NK-92 (cell line): ENCODE results near the gene LY6G5C.

Experiments used
- DNase-seq: peaks from one replicate; lab custom pipeline; 2025; ENCODE audit not compliant: unreplicated experiment; lab: John Stamatoyannopoulos, UW

Gene LY6G5C

GRCh38 chr6:31642798-31643570, 37.9 kb downstream of the LY6G5C start:
- DNase-seq = no peak

- DNase-seq = no peak
Measured at GRCh38 chr6:31641370-31641769, 39.5 kb downstream of the LY6G5C start.

DNA sequence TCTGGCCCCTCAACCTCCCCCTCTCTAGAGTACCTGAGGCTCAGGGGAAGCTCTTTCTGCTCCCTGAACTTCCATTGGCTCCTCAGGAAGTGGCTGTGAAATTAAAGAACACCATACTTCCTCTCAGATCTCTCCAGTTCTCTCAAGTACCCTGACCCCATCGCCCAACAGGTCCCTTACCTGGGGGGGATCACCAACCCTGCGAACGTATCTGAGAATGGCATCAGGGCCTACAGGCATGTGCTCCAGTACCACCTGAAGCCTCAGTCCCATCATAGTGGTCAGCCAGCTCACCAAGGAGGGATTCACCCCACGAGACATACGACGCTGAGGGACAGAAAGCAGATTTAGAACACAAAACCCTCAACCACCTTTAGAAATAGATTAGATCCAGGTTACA, 40.3 kb downstream of the LY6G5C start:
- no peak for DNase-seq

DNA sequence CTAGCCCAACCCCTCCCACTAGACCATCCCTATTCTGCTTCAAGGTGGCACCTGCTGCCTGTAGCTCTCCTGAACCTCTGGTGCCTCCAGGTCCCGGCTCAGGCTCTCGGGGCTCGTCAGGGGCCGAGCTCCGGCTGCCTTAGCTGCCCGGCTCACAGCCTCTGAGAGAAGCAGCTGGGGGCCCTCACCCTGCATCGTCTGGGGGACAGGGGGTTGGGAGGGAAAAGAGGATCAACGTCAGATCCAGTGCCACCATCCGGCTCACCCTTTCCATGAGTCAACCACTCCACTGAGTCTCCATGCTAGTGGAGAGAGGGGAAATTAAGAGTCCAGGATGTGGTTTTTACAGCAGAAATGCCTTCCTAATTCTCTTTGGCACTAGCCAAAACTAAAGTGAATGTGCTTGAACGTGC, 41.4 kb downstream of the LY6G5C start:
- DNase-seq = no peak

DNA sequence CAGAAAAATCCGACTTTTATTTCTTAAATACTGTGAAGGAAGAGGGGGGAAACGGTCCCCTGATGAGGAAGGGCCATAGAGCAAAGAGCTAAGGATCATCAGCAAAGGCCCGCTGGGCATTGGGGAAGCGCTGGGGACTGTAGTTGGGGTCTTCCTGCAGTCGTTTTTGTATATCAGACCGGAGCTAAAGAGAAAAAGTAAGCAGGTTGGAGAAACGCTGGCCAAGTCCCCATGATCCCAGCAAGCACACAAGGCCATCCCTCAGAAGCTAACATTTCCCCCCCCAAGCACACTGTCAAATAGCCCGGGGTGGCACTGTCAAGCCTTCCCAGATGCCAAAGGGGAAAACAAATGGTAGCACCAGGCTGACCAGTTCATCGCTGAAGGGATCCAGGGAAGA, 41.8 kb downstream of the LY6G5C start:
- DNase-seq = no peak

DNA sequence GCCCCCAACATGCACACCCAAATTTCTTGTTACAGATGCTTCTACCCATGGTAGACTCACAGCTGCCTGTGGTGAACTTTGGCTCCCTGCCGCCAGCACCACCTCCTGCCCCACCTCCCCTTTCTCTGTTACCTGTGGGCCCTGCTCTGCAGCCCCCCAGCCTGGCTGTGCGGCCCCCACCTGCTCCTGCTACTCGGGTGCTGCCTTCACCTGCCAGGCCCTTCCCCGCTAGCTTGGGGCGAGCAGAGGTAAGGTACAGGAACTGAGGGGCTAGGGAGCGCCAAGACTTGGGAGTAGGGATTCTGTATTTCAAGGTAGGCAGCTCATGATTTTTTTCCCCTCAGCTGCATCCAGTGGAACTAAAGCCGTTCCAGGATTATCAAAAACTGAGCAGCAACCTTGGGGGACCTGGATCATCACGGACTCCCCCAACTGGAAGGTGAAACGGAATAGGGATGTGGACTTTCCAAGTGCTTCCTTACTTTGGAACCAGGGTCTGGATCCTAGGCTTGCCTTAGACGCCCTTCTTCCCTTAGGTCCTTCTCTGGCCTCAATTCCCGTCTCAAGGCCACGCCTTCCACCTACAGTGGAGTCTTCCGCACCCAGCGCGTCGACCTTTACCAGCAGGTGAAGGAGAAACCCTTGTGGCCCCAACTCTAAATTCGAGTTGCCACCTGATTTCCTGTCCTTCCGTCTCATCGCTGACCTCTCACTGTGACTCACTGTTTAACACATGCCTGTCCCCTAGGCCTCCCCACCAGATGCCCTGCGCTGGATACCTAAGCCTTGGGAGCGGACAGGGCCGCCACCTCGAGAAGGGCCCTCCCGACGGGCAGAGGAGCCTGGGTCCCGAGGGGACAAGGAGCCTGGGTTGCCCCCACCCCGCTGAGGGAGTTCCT, 43.9 kb downstream of the LY6G5C start:
- DNase-seq = no peak

- no peak for DNase-seq
Measured at GRCh38 chr6:31634969-31635575, 45.8 kb downstream of the LY6G5C start.

DNA sequence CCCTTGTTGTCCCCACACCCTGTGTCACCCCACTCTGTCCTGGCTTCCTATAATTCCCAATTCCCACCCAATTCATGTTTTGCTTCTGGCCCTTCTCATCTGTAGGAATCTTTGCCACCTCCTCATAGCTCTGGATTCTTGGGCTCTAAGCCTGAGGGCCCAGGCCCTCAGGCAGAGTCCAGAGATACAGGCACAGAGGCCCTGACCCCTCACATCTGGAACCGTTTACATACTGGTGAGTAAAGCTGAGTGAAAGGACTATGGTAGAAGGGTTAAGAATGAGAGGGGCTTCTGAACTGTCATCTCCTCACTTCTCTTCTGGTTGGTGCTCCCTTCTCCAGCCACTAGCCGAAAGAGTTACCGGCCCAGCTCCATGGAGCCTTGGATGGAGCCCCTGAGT, 46.7 kb downstream of the LY6G5C start:
- no peak for DNase-seq

GRCh38 chr6:31633447-31633846, 47.4 kb downstream of the LY6G5C start:
- no peak for DNase-seq

DNA sequence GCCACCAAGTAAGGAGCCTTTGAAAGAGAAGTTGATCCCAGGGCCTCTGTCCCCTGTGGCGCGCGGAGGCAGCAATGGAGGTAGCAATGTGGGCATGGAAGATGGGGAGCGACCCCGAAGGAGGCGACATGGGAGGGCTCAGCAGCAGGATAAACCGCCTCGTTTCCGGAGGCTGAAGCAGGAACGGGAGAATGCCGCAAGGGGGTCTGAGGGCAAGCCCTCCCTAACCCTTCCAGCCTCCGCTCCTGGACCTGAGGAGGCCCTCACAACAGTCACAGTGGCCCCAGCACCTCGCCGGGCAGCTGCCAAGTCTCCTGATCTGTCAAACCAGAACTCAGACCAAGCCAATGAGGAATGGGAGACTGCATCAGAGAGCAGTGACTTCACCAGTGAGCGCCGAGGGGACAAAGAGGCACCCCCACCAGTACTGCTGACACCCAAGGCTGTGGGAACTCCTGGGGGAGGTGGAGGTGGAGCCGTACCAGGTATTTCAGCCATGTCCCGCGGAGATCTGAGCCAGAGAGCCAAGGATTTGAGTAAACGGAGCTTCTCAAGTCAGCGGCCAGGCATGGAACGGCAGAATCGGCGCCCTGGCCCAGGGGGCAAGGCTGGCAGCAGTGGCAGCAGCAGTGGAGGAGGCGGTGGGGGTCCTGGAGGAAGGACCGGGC, 48.5 kb downstream of the LY6G5C start:
- DNase-seq = no peak

- DNase-seq = no peak
Measured at GRCh38 chr6:31631681-31632278, 49.1 kb downstream of the LY6G5C start.

DNA sequence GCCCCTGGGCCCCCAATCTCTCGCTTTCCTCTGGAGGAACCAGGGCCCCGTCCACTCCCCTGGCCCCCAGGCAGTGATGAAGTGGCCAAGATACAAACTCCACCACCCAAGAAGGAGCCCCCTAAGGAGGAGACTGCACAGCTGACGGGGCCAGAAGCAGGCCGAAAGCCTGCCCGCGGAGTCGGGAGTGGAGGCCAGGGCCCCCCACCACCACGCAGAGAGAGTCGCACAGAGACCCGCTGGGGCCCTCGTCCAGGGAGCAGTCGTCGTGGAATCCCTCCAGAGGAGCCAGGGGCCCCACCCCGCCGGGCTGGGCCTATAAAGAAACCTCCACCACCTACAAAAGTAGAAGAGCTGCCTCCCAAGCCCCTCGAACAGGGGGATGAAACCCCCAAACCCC, 49.7 kb downstream of the LY6G5C start:
- DNase-seq = no peak

DNA sequence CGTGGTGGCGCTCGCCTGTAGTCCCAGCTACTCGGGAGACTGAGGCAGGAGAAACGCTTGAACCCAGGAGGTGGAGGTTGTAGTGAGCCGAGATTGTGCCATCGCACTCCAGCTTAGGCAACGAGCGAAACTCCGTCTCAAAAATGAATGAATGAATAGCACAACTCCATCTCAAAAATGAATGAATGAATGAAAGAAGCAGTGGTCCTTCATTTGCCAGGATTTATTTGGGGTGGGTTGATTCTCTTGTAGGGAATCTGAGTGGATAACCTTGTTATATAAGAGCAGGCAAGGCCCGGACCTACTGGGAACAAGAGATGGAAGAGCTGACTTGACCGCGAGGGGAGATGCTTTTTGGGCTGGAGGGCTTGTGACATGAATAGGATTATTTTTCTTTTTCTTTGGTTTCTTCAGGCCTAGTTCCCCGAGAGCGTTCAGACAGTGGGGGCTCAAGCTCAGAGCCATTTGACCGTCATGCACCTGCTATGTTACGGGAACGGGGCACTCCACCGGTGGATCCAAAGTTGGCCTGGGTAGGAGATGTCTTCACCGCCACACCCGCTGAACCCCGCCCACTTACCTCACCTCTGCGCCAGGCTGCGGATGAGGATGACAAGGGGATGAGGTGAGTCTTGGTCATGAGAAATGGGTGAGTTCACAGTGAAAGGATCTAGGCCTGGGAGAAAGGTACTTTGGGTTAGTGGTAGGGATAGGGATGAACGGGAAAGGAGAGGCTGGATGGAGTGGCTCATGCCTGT, 50.5 kb downstream of the LY6G5C start:
- DNase-seq = no peak

DNA sequence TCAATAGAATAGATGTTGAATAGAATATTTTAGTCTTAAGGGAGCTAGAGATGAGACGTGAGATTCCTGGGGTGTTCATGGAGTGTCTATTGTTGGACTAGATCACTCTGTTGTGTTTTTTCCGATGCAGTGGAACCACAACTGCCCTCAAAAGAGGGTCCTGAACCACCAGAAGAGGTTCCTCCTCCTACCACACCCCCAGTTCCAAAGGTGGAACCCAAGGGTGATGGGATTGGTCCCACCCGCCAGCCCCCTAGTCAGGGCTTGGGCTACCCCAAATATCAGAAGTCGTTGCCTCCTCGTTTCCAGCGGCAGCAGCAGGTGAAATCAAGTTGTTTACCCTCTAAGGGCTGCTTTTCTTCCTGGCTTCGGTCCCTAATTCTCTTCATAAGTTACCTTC, 51.9 kb downstream of the LY6G5C start:
- DNase-seq = no peak

DNA sequence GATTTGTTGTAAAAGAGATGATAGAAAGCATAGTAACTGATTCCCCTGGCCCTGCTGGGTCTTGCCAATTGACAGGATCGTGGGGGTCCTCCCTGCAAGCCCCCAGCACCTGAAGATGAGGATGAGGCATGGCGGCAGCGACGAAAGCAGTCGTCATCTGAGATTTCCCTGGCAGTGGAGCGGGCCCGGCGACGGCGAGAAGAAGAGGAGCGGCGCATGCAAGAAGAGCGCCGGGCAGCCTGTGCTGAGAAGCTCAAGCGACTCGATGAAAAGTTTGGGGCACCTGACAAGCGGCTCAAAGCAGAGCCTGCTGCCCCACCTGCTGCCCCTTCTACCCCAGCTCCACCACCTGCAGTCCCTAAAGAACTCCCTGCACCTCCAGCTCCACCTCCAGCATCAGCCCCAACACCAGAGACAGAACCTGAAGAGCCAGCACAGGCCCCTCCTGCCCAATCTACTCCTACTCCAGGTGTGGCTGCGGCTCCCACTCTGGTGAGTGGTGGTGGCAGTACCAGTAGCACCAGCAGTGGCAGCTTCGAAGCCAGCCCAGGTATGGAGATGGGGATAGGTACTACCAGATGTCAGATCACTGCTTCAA, 53.1 kb downstream of the LY6G5C start:
- DNase-seq = no peak

DNA sequence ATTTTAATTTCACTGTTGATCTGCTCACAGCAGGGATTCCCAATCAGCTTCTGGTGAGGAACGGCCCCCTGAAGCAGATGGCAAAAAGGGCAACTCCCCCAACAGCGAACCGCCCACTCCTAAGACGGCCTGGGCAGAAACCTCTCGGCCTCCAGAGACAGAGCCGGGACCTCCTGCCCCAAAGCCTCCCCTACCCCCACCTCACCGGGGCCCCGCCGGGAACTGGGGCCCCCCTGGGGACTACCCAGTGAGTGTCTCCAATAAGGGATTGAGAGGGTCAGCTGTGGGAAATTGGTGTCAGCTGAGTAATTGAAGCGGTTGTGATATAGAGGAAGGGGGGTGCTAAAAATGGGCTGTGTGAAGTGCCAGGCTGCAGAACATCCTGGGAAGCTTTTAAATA, 53.9 kb downstream of the LY6G5C start:
- no peak for DNase-seq
